ENCODE data around the gene PPIH. TPM values are rescaled to one million over a fixed set of nuclear protein-coding genes. Genes with fewer than 3 reads are reported as not detected.
"Not testable (repeated sequence)": the region's sequence is repeated elsewhere in the genome, so short reads cannot be mapped to it uniquely, and the experiment has no call there.

PPIH gene
- total RNA-seq, 1 donor from 2014 or later, result 92.9 TPM

- peaks cover 46% of the 10 kb centered on the region for H3K36me3 Mint-ChIP-seq (ENCODE audit: low read depth)
- H3K4me1 Mint-ChIP-seq, result peaks cover 2% of the 10 kb centered on the region
- no peaks in the 10 kb centered on the region for H3K27me3 Mint-ChIP-seq
These were observed 16.5 kb downstream of the PPIH start for GRCh38 chr1:42674682-42675081.

GRCh38 chr1:42675467-42675866 is 17.2 kb downstream of the PPIH start:
- H3K27ac Mint-ChIP-seq, result no peak overlapping the region
- no peaks in the 10 kb centered on the region for H3K9me3 Mint-ChIP-seq
- intact Hi-C loops (cut with micrococcal nuclease), result no loop called here
- no peak overlapping the region for H3K4me3 Mint-ChIP-seq
- no peaks in the 10 kb centered on the region for H3K27me3 Mint-ChIP-seq
- DNase-seq, result no peak
- peaks cover 40% of the 10 kb centered on the region for H3K36me3 Mint-ChIP-seq (ENCODE audit: low read depth)
- peaks cover 7% of the 10 kb centered on the region for H3K4me1 Mint-ChIP-seq

More at GRCh38 chr1:42674682-42675081, 16.5 kb downstream of the PPIH start:
- DNase-seq, result no peak
- Mint-ChIP-seq H3K9me3 (no peaks in the 10 kb centered on the region), H3K4me3 (no peak overlapping the region), H3K27ac (no peak overlapping the region)
- intact Hi-C loops (cut with micrococcal nuclease), result no loop called here

- intact Hi-C loops (cut with micrococcal nuclease), result no loop called here
- Mint-ChIP-seq H3K27me3 (no peaks in the 10 kb centered on the region), H3K27ac (no peak overlapping the region), H3K4me1 (peaks cover 16% of the 10 kb centered on the region), H3K9me3 (no peaks in the 10 kb centered on the region), H3K4me3 (no peak overlapping the region), H3K36me3 (ENCODE audit: low read depth) (peaks cover 39% of the 10 kb centered on the region)
- no peak for DNase-seq
These were observed 18.4 kb downstream of the PPIH start for GRCh38 chr1:42676534-42677087.

- no peaks in the 10 kb centered on the region for H3K9me3 Mint-ChIP-seq
- H3K27me3 Mint-ChIP-seq, result no peaks in the 10 kb centered on the region
- H3K4me3 Mint-ChIP-seq, result peak overlapping the region; percentile 8
- no peak overlapping the region for H3K27ac Mint-ChIP-seq
- peaks cover 47% of the 10 kb centered on the region for H3K36me3 Mint-ChIP-seq (ENCODE audit: low read depth)
- no peak for DNase-seq
- peaks cover 30% of the 10 kb centered on the region for H3K4me1 Mint-ChIP-seq
- intact Hi-C loops (cut with micrococcal nuclease), result no loop called here
These were observed 21.3 kb downstream of the PPIH start for GRCh38 chr1:42679364-42679983.

GRCh38 chr1:42680055-42680454 is 21.8 kb downstream of the PPIH start:
- H3K27me3 Mint-ChIP-seq, result no peaks in the 10 kb centered on the region

GRCh38 chr1:42680921-42681683 is 22.9 kb downstream of the PPIH start:
- peak overlapping the region; percentile 91 for H3K4me3 Mint-ChIP-seq
- intact Hi-C loops (cut with micrococcal nuclease), result loop anchor here (1.0 to 10.0 kb wide), 5 partner anchors 20 to 344 kb away; partner anchors contain the start of genes FOXJ3, SLC2A1 and ZNF691
- peaks cover 43% of the 10 kb centered on the region for H3K4me1 Mint-ChIP-seq
- H3K27me3 Mint-ChIP-seq, result no peaks in the 10 kb centered on the region
- H3K27ac Mint-ChIP-seq, result peak overlapping the region; percentile 98
- H3K36me3 Mint-ChIP-seq (ENCODE audit: low read depth), result peaks cover 48% of the 10 kb centered on the region
- no peaks in the 10 kb centered on the region for H3K9me3 Mint-ChIP-seq
- DNase-seq, result peak; percentile 73

More at GRCh38 chr1:42680055-42680454, 21.8 kb downstream of the PPIH start:
- DNase-seq, result no peak
- intact Hi-C loops (cut with micrococcal nuclease), result loop anchor here (5.0 to 10.0 kb wide), 4 partner anchors 165 to 343 kb away; partner anchors contain the start of genes FOXJ3, SLC2A1 and ZNF691
- Mint-ChIP-seq H3K4me1 (peaks cover 35% of the 10 kb centered on the region), H3K27ac (no peak overlapping the region), H3K4me3 (peak overlapping the region; percentile 36), H3K36me3 (ENCODE audit: low read depth) (peaks cover 47% of the 10 kb centered on the region), H3K9me3 (no peaks in the 10 kb centered on the region)

- Mint-ChIP-seq H3K27me3 (no peaks in the 10 kb centered on the region), H3K4me3 (peak within 1 kb of the TSS; percentile 94), H3K36me3 (ENCODE audit: low read depth) (peaks cover 50% of the 10 kb centered on the region), H3K27ac (peak within 1 kb of the TSS; percentile 98), H3K4me1 (peaks cover 50% of the 10 kb centered on the region), H3K9me3 (no peaks in the 10 kb centered on the region)
- peak; percentile 98 for DNase-seq
- intact Hi-C loops (cut with micrococcal nuclease), result loop anchor here (1.0 to 10.0 kb wide), 8 partner anchors 21 to 345 kb away; partner anchors contain the start of genes C1orf50, CCDC30, FOXJ3 and P3H1
These were observed 23.7 kb downstream of the PPIH start, which contains the start of gene YBX1 for GRCh38 chr1:42681741-42682483. Gene YBX1, plus strand, starts transcription at chr1:42682418. Its CDS starts 148 bp downstream, at chr1:42682566.

GRCh38 chr1:42682484-42682738 is 24.2 kb downstream of the PPIH start:
- intact Hi-C loops (cut with micrococcal nuclease), result loop anchor here (1.0 to 10.0 kb wide), 7 partner anchors 24 to 345 kb away; partner anchors contain the start of genes C1orf50, CCDC30, FOXJ3 and P3H1
- not testable (repeated sequence) for H3K9me3 Mint-ChIP-seq, DNase-seq, H3K27me3 Mint-ChIP-seq
- Mint-ChIP-seq H3K36me3 (ENCODE audit: low read depth) (peaks cover 54% of the 10 kb centered on the region), H3K27ac (peak overlapping the region; percentile 98), H3K4me1 (peaks cover 53% of the 10 kb centered on the region), H3K4me3 (peak overlapping the region; percentile 91)

GRCh38 chr1:42682739-42683531 is 24.7 kb downstream of the PPIH start:
- Mint-ChIP-seq H3K4me3 (peak overlapping the region; percentile 94), H3K27me3 (no peaks in the 10 kb centered on the region), H3K36me3 (ENCODE audit: low read depth) (peaks cover 57% of the 10 kb centered on the region), H3K27ac (peak overlapping the region; percentile 83), H3K4me1 (peaks cover 58% of the 10 kb centered on the region), H3K9me3 (no peaks in the 10 kb centered on the region)
- peak; percentile 89 for DNase-seq
- intact Hi-C loops (cut with micrococcal nuclease), result loop anchor here (1.0 to 10.0 kb wide), 7 partner anchors 25 to 346 kb away; partner anchors contain the start of genes C1orf50, CCDC30, FOXJ3 and P3H1

GRCh38 chr1:42684139-42684538 is 25.9 kb downstream of the PPIH start:
- Mint-ChIP-seq H3K27me3 (no peaks in the 10 kb centered on the region), H3K36me3 (ENCODE audit: low read depth) (peaks cover 56% of the 10 kb centered on the region), H3K9me3 (no peaks in the 10 kb centered on the region), H3K27ac (peak overlapping the region; percentile 83), H3K4me3 (peak overlapping the region; percentile 94), H3K4me1 (peaks cover 69% of the 10 kb centered on the region)
- intact Hi-C loops (cut with micrococcal nuclease), result loop anchor here (5.0 to 10.0 kb wide), 4 partner anchors 161 to 347 kb away; partner anchors contain the start of genes FOXJ3, SLC2A1 and ZNF691
- peak; percentile 66 for DNase-seq

- Mint-ChIP-seq H3K9me3 (no peaks in the 10 kb centered on the region), H3K36me3 (ENCODE audit: low read depth) (peaks cover 62% of the 10 kb centered on the region), H3K27ac (no peak overlapping the region), H3K4me1 (peaks cover 73% of the 10 kb centered on the region), H3K27me3 (no peaks in the 10 kb centered on the region), H3K4me3 (peak overlapping the region; percentile 54)
- DNase-seq, result no peak
- intact Hi-C loops (cut with micrococcal nuclease), result loop anchor here (10.0 kb wide), 2 partner anchors 158 to 238 kb away; partner anchors contain the start of gene ZNF691
These were observed 28.2 kb downstream of the PPIH start for GRCh38 chr1:42686418-42686817.

- Mint-ChIP-seq H3K9me3 (no peaks in the 10 kb centered on the region), H3K4me1 (peaks cover 71% of the 10 kb centered on the region), H3K4me3 (no peak overlapping the region), H3K27me3 (no peaks in the 10 kb centered on the region), H3K27ac (no peak overlapping the region), H3K36me3 (ENCODE audit: low read depth) (peaks cover 64% of the 10 kb centered on the region)
- intact Hi-C loops (cut with micrococcal nuclease), result loop anchor here (10.0 kb wide), 2 partner anchors 155 to 235 kb away; partner anchors contain the start of gene ZNF691
- no peak for DNase-seq
These were observed 31.7 kb downstream of the PPIH start for GRCh38 chr1:42689912-42690311.

Data from activated CD4-positive, alpha-beta T cell treated with anti-CD3 and anti-CD28 coated beads, Interleukin-2, amount 10 ng/mL, durations not matched to agents 24 days and 14 days (primary cell).